Suprapubic skin (tissue), 3 donors: ENCODE results near the gene TNIK.

Experiments used
- CTCF ChIP-seq, 2 donors: fragments of 200-600 bp in 1 of 2; fragments of 450-650 bp in 1 of 2; sonication (generic) in 1 of 2; IDR thresholded peaks; one replicate each; pipeline ENCODE4 v1.5.1; 2016 to 2019; ENCODE audit warnings: antibody characterized with exemption in 2 of 2, mild to moderate bottlenecking in 1 of 2, moderate library complexity in 1 of 2
- POLR2A ChIP-seq, 2 donors: fragments of 450-650 bp; IDR thresholded peaks; one replicate each; pipeline ENCODE4 v1.6.1; 2017; ENCODE audit warnings: antibody characterized with exemption in 2 of 2, mild to moderate bottlenecking in 2 of 2, moderate library complexity in 2 of 2

- TF ChIP-seq CTCF (IDR thresholded peaks at IDR 0.05) (no peak), POLR2A (IDR thresholded peaks at IDR 0.05) (no peak)
Measured at GRCh38 chr3:171389491-171389890, 70.7 kb downstream of the TNIK start.
